ENCODE measurements around the gene MOCOS.

Gene MOCOS

DNA sequence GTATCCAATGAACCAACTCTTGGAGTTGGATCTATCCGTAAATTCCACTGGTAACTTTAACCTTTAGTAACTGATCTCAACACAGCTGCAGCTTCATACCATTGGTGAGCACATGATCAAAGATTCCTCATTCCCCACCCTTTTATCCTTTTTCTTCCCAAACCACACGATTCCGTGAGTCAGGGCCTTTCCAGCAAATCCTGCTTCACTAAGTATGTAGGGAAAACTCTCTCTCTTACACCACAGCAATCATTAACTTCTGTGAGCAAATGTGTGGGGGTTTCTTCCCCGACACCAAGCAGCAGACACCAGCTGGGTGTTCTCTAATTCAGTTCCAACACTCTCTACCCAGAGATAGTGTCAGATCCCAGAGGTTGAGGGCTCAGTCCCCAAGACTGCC is 34.1 kb upstream of the MOCOS start (continued):
- TF ChIP-seq ZNF280C (tag by site-specific recombination; IDR thresholded peaks at IDR 0.05), result no peak
- no peak for TF ChIP-seq KLF16 (tag by site-specific recombination; IDR thresholded peaks at IDR 0.05)
- no peak for TF ChIP-seq ZNF138 (tag by site-specific recombination; IDR thresholded peaks at IDR 0.05; ENCODE audit: borderline replicate concordance)
- TF ChIP-seq ZBTB49 (tag by site-specific recombination; IDR thresholded peaks at IDR 0.05; ENCODE audit: low read depth), result no peak
- TF ChIP-seq MZF1 (tag by site-specific recombination; IDR thresholded peaks at IDR 0.05; ENCODE audit: borderline replicate concordance), result no peak

DNA sequence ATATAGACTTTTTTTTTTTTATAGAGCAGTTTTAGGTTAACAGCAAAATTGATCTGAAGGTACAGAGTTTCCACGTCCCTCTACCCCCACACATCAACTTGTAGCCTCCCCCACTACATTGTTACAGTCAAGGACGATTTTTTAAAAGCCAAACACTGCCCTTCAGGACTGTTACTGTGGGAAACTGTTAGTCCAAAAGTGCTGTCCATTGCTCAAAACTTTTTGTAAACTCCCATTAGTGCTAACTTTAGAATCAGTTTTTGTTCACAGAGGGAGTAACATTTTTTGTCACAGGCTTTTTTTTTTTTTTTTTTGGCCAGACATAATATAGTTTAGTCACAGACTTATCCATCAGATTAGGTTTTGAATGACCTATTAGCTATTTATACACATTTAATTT is 33.5 kb upstream of the MOCOS start:
- no peaks in the 10 kb centered on the region for H3K4me1 ChIP-seq (ENCODE audit: control insufficient read depth, insufficient read depth, low read length)
- H3K36me3 ChIP-seq (ENCODE audit: control insufficient read depth in 2 of 2, insufficient read depth in 1 of 2, low read length in 2 of 2), result peaks cover 22 to 98% of the 10 kb centered on the region in 2 experiments
- POLR2A ChIA-PET, result interaction anchor here (0.7 kb wide), 1 partner anchor 135 kb away, joined by 5 read pairs; no protein-coding TSS in a partner anchor
- H3K27ac ChIP-seq (ENCODE audit: extremely low read depth, low read depth, low read length), result no peak overlapping the region
- H3K4me3 ChIP-seq (ENCODE audit: low read depth, low read length), result no peak overlapping the region
- TF ChIP-seq ZNF521 (tag by site-specific recombination; IDR thresholded peaks at IDR 0.05) (no peak), ZBTB49 (tag by site-specific recombination; IDR thresholded peaks at IDR 0.05; ENCODE audit: low read depth) (no peak), ZNF140 (tag by site-specific recombination; IDR thresholded peaks at IDR 0.05) (no peak), ZNF426 (tag by site-specific recombination; IDR thresholded peaks at IDR 0.05) (no peak), ZNF571 (tag by site-specific recombination; IDR thresholded peaks at IDR 0.05) (no peak), ZNF24 (tag by site-specific recombination; IDR thresholded peaks at IDR 0.05) (no peak), ZNF280D (tag by site-specific recombination; IDR thresholded peaks at IDR 0.05) (no peak), ZNF202 (tag by site-specific recombination; IDR thresholded peaks at IDR 0.05; ENCODE audit: borderline replicate concordance) (no peak), ZNF37A (tag by site-specific recombination; IDR thresholded peaks at IDR 0.05) (no peak), ZBTB21 (tag by site-specific recombination; IDR thresholded peaks at IDR 0.05) (no peak)
- no peaks in the 10 kb centered on the region for H3K9me3 ChIP-seq (ENCODE audit: control insufficient read depth, insufficient read depth, low read depth, low read length)
- CTCF ChIA-PET, result interaction anchor here (0.7 to 1.1 kb wide), 2 partner anchors 131 to 543 kb away, joined by 3 to 4 read pairs; no protein-coding TSS in a partner anchor
